Measurements from ENCODE around the gene NANOGP8.
"Not testable (repeated sequence)": the region's sequence is repeated elsewhere in the genome, so short reads cannot be mapped to it uniquely, and the experiment has no call there.

Gene NANOGP8

GRCh38 chr15:35085176-35085919 lies at the start of gene NANOGP8:
NANOGP8 (minus strand) TSS chr15:35085295; CDS start chr15:35085110, 185 bp downstream.
- not testable (repeated sequence) for DNase-seq (ENCODE audit: low spot score)

GRCh38 chr15:35134299-35134698 lies 49.2 kb upstream of the NANOGP8 start:
- DNase-seq (ENCODE audit: low spot score), result no peak

GRCh38 chr15:35130245-35130644 lies 45.1 kb upstream of the NANOGP8 start:
- no peak for DNase-seq (ENCODE audit: low spot score)

- DNase-seq (ENCODE audit: low spot score), result no peak
These were observed 44.3 kb upstream of the NANOGP8 start for GRCh38 chr15:35129361-35129760.

GRCh38 chr15:35127717-35128116 lies 42.6 kb upstream of the NANOGP8 start:
- DNase-seq (ENCODE audit: low spot score), result no peak

- no peak for DNase-seq (ENCODE audit: low spot score)
These were observed 41.1 kb upstream of the NANOGP8 start for GRCh38 chr15:35126236-35126635.

GRCh38 chr15:35123743-35124142 lies 38.6 kb upstream of the NANOGP8 start:
- no peak for DNase-seq (ENCODE audit: low spot score)

- DNase-seq (ENCODE audit: low spot score), result no peak
These were observed 36.7 kb upstream of the NANOGP8 start for GRCh38 chr15:35121611-35122359.

GRCh38 chr15:35120173-35120572 lies 35.1 kb upstream of the NANOGP8 start:
- no peak for DNase-seq (ENCODE audit: low spot score)

- no peak for DNase-seq (ENCODE audit: low spot score)
These were observed 33.9 kb upstream of the NANOGP8 start for GRCh38 chr15:35118960-35119359.

GRCh38 chr15:35117543-35118265 lies 32.6 kb upstream of the NANOGP8 start:
- DNase-seq (ENCODE audit: low spot score), result no peak

- no peak for DNase-seq (ENCODE audit: low spot score)
These were observed 30.1 kb upstream of the NANOGP8 start for GRCh38 chr15:35115155-35115725.

GRCh38 chr15:35112346-35112745 lies 27.3 kb upstream of the NANOGP8 start:
- no peak for DNase-seq (ENCODE audit: low spot score)

- DNase-seq (ENCODE audit: low spot score), result no peak
These were observed 26.8 kb upstream of the NANOGP8 start for GRCh38 chr15:35111861-35112260.

GRCh38 chr15:35108453-35108852 lies 23.4 kb upstream of the NANOGP8 start:
- DNase-seq (ENCODE audit: low spot score), result no peak

GRCh38 chr15:35107561-35107960 lies 22.5 kb upstream of the NANOGP8 start:
- no peak for DNase-seq (ENCODE audit: low spot score)

GRCh38 chr15:35107122-35107521 lies 22.0 kb upstream of the NANOGP8 start:
- DNase-seq (ENCODE audit: low spot score), result no peak

GRCh38 chr15:35104526-35105147 lies 19.5 kb upstream of the NANOGP8 start:
- no peak for DNase-seq (ENCODE audit: low spot score)

- DNase-seq (ENCODE audit: low spot score), result no peak
These were observed 17.1 kb upstream of the NANOGP8 start for GRCh38 chr15:35102186-35102585.

- no peak for DNase-seq (ENCODE audit: low spot score)
These were observed 16.2 kb upstream of the NANOGP8 start for GRCh38 chr15:35101335-35101734.

- no peak for DNase-seq (ENCODE audit: low spot score)
These were observed 13.6 kb upstream of the NANOGP8 start for GRCh38 chr15:35098737-35099136.

- no peak for DNase-seq (ENCODE audit: low spot score)
These were observed 10.8 kb upstream of the NANOGP8 start for GRCh38 chr15:35095941-35096340.

All from CD4-positive, alpha-beta T cell treated with Interleukin-2 at 100 ng/mL for 4 hours (primary cell).